ENCODE measurements around the gene TMEM97. TPM values are rescaled to one million over a fixed set of nuclear protein-coding genes. Genes with fewer than 3 reads are reported as not detected.

TMEM97 gene
- total and polyA plus RNA-seq, 9 of the 15 experiments (the other 6 are each of a cell fraction or from before 2014, with no cell fraction given) = 34.6 to 121 (median 76.0) TPM

GRCh38 chr17:28306954-28307401 lies 12.0 kb upstream of the TMEM97 start:
- ChIA-PET CTCF (ENCODE audit: low intra/inter-chr PET ratio) (no interaction called here), POLR2A (interaction anchor here (0.6 kb wide), 1 partner anchor 274 kb away, joined by 3 read pairs; no protein-coding TSS in a partner anchor)
- in situ Hi-C loops (cut with MboI) (no loop called here), intact Hi-C loops (cut with micrococcal nuclease) (no loop called here)
- Histone ChIP-seq H3K36me3 (ENCODE audit: control insufficient read depth, insufficient read depth, low read length) (no peaks in the 10 kb centered on the region), H3K4me2 (ENCODE audit: insufficient read depth, low read length) (no peak overlapping the region), H2AFZ (ENCODE audit: low read depth, low read length) (no peak overlapping the region), H3K27me3 (ENCODE audit: control insufficient read depth in 2 of 2, insufficient read depth in 2 of 2, low read length in 2 of 2) (no peaks in the 10 kb centered on the region), H4K20me1 (replicated peaks; ENCODE audit: control insufficient read depth, insufficient read depth, low read length) (no peaks in the 10 kb centered on the region), H3K27ac (ENCODE audit: extremely low read depth, low read depth, low read length) (no peak overlapping the region), H3K9me3 (replicated peaks; ENCODE audit: control insufficient read depth, insufficient read depth, low read depth, low read length) (no peaks in the 10 kb centered on the region), H3K9ac (ENCODE audit: insufficient read depth in 1 of 2, low read depth in 2 of 2, low read length in 2 of 2) (no peak overlapping the region), H3K9me1 (ENCODE audit: control insufficient read depth, insufficient read depth, low read length) (no peaks in the 10 kb centered on the region), H3K4me1 (replicated peaks in 1 of 2; ENCODE audit: control insufficient read depth in 2 of 2, insufficient read depth in 2 of 2, low read length in 2 of 2) (peaks cover 0 to 6% of the 10 kb centered on the region in 2 experiments; a peak in 1 of 5 replicates), H3K4me3 (no peak overlapping the region), H3K79me2 (ENCODE audit: control insufficient read depth, insufficient read depth, low read length) (no peaks in the 10 kb centered on the region)
- FAIRE-seq = no peak
- BruUV-seq (replicated peaks) = no TSS peak
- 0 out of 2 replicates have a peak, but pooled peaks have one; percentile 43 for TF ChIP-seq ZBTB33 (CRISPR knock-in tag; IDR thresholded peaks at IDR 0.05)
- TF ChIP-seq, protein P1, sequence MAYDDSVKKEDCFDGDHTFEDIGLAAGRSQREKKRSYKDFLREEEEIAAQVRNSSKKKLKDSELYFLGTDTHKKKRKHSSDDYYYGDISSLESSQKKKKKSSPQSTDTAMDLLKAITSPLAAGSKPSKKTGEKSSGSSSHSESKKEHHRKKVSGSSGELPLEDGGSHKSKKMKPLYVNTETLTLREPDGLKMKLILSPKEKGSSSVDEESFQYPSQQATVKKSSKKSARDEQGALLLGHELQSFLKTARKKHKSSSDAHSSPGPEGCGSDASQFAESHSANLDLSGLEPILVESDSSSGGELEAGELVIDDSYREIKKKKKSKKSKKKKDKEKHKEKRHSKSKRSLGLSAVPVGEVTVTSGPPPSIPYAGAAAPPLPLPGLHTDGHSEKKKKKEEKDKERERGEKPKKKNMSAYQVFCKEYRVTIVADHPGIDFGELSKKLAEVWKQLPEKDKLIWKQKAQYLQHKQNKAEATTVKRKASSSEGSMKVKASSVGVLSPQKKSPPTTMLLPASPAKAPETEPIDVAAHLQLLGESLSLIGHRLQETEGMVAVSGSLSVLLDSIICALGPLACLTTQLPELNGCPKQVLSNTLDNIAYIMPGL (CRISPR knock-in tag; IDR thresholded peaks at IDR 0.05) = no peak
- ATAC-seq = no peak
- WGBS (ENCODE audit: insufficient coverage, low coverage, missing lambda C conversion rate) = 93% methylated on average over 22 of the region's 38 CpGs
- DNase-seq (ENCODE audit: extremely low read depth in 1 of 4, low spot score in 3 of 4) = no peak

All from K562 (cell line).